ENCODE results near the gene LIPG.

The LIPG gene

DNA sequence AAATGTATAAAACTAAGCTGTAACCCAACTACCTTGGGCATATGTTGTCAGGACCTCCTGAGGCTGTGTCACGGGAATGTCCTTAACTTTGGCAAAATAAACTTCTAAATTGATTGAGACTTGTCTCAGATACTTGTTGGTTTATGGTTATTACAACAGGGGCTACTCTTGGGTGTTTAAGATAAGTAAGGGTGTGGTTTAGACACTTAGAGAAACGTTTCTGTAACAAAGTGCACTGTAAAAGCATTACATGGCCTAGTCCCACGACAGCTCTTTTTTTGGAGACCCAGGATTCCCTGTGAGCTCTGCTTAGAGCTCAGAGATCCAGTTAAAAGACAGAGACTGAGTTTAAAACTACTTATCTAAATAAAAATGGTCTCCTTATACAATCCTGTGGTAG is 32.3 kb upstream of the LIPG start:
- no peaks in the 10 kb centered on the region for H3K27me3 ChIP-seq (ENCODE audit: insufficient read depth, low read length, poor library complexity, severe bottlenecking)
- H3K4me2 ChIP-seq (ENCODE audit: low read depth, low read length, poor library complexity, severe bottlenecking) = no peak overlapping the region
- TF ChIP-seq EZH2phosphoT487 (IDR thresholded peaks at IDR 0.05; ENCODE audit: borderline replicate concordance) = no peak
- TF ChIP-seq, protein P1, sequence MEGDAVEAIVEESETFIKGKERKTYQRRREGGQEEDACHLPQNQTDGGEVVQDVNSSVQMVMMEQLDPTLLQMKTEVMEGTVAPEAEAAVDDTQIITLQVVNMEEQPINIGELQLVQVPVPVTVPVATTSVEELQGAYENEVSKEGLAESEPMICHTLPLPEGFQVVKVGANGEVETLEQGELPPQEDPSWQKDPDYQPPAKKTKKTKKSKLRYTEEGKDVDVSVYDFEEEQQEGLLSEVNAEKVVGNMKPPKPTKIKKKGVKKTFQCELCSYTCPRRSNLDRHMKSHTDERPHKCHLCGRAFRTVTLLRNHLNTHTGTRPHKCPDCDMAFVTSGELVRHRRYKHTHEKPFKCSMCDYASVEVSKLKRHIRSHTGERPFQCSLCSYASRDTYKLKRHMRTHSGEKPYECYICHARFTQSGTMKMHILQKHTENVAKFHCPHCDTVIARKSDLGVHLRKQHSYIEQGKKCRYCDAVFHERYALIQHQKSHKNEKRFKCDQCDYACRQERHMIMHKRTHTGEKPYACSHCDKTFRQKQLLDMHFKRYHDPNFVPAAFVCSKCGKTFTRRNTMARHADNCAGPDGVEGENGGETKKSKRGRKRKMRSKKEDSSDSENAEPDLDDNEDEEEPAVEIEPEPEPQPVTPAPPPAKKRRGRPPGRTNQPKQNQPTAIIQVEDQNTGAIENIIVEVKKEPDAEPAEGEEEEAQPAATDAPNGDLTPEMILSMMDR (conservative IDR thresholded peaks at IDR 0.05; ENCODE audit: low read length) = no peak
- no peaks in the 10 kb centered on the region for H3K9me2 ChIP-seq (replicated peaks; ENCODE audit: low read depth, low read length)
- no peak overlapping the region for H3K4me3 ChIP-seq (ENCODE audit: low read length, poor library complexity, severe bottlenecking)
- no peaks in the 10 kb centered on the region for H3K79me2 ChIP-seq (ENCODE audit: insufficient read depth, low read length)
- H3F3A ChIP-seq (ENCODE audit: low read depth) = no peaks in the 10 kb centered on the region
- H3K9ac ChIP-seq (ENCODE audit: low read depth, low read length, poor library complexity, severe bottlenecking) = no peak overlapping the region
- no peaks in the 10 kb centered on the region for H3K36me3 ChIP-seq (ENCODE audit: insufficient read depth, low read length)
- no peak overlapping the region for H2AFZ ChIP-seq (ENCODE audit: low read length)
- no peaks in the 10 kb centered on the region for H3K9me3 ChIP-seq (ENCODE audit: insufficient read depth, low read depth, low read length)
- H3K4me1 ChIP-seq (ENCODE audit: insufficient read depth, low read length, poor library complexity, severe bottlenecking) = no peaks in the 10 kb centered on the region
- H4K20me1 ChIP-seq (ENCODE audit: insufficient read depth, low read length, poor library complexity, severe bottlenecking) = no peaks in the 10 kb centered on the region

GRCh38 chr18:49531678-49532153 is 30.1 kb upstream of the LIPG start:
- Histone ChIP-seq H3K27me3 (ENCODE audit: insufficient read depth, low read length, poor library complexity, severe bottlenecking) (no peaks in the 10 kb centered on the region), H3F3A (ENCODE audit: low read depth) (no peaks in the 10 kb centered on the region), H3K79me2 (ENCODE audit: insufficient read depth, low read length) (no peaks in the 10 kb centered on the region), H3K4me2 (ENCODE audit: low read depth, low read length, poor library complexity, severe bottlenecking) (no peak overlapping the region), H2AFZ (ENCODE audit: low read length) (no peak overlapping the region), H3K9me3 (ENCODE audit: insufficient read depth, low read depth, low read length) (no peaks in the 10 kb centered on the region), H3K4me3 (ENCODE audit: low read length, poor library complexity, severe bottlenecking) (no peak overlapping the region), H3K36me3 (ENCODE audit: insufficient read depth, low read length) (no peaks in the 10 kb centered on the region), H3K9me2 (replicated peaks; ENCODE audit: low read depth, low read length) (no peaks in the 10 kb centered on the region), H4K20me1 (ENCODE audit: insufficient read depth, low read length, poor library complexity, severe bottlenecking) (no peaks in the 10 kb centered on the region), H3K4me1 (ENCODE audit: insufficient read depth, low read length, poor library complexity, severe bottlenecking) (no peaks in the 10 kb centered on the region), H3K9ac (ENCODE audit: low read depth, low read length, poor library complexity, severe bottlenecking) (no peak overlapping the region)
- TF ChIP-seq, protein P1 (conservative IDR thresholded peaks at IDR 0.05; ENCODE audit: low read length) = no peak
- no peak for TF ChIP-seq EZH2phosphoT487 (IDR thresholded peaks at IDR 0.05; ENCODE audit: borderline replicate concordance)

GRCh38 chr18:49534846-49535601 is 26.8 kb upstream of the LIPG start:
- no peak overlapping the region for H3K4me2 ChIP-seq (ENCODE audit: low read depth, low read length, poor library complexity, severe bottlenecking)
- H3K4me1 ChIP-seq (ENCODE audit: insufficient read depth, low read length, poor library complexity, severe bottlenecking) = no peaks in the 10 kb centered on the region
- H3F3A ChIP-seq (ENCODE audit: low read depth) = no peaks in the 10 kb centered on the region
- H4K20me1 ChIP-seq (ENCODE audit: insufficient read depth, low read length, poor library complexity, severe bottlenecking) = no peaks in the 10 kb centered on the region
- H3K36me3 ChIP-seq (ENCODE audit: insufficient read depth, low read length) = no peaks in the 10 kb centered on the region
- TF ChIP-seq, protein P1 (conservative IDR thresholded peaks at IDR 0.05; ENCODE audit: low read length) = no peak
- TF ChIP-seq EZH2phosphoT487 (IDR thresholded peaks at IDR 0.05; ENCODE audit: borderline replicate concordance) = no peak
- no peak overlapping the region for H3K9ac ChIP-seq (ENCODE audit: low read depth, low read length, poor library complexity, severe bottlenecking)
- H2AFZ ChIP-seq (ENCODE audit: low read length) = no peak overlapping the region
- no peaks in the 10 kb centered on the region for H3K9me2 ChIP-seq (replicated peaks; ENCODE audit: low read depth, low read length)
- no peaks in the 10 kb centered on the region for H3K9me3 ChIP-seq (ENCODE audit: insufficient read depth, low read depth, low read length)
- no peaks in the 10 kb centered on the region for H3K79me2 ChIP-seq (ENCODE audit: insufficient read depth, low read length)
- H3K4me3 ChIP-seq (ENCODE audit: low read length, poor library complexity, severe bottlenecking) = no peak overlapping the region
- no peaks in the 10 kb centered on the region for H3K27me3 ChIP-seq (ENCODE audit: insufficient read depth, low read length, poor library complexity, severe bottlenecking)
